MM.1S (cell line): Measurements from ENCODE around the gene KLRD1.

ENCODE experiments used
- DNase-seq: peaks from one replicate; pipeline ENCODE4 v3.0.0-alpha.2; 2015
- H2AFZ ChIP-seq: fragments of 300-600 bp; sonication (generic); 2 replicates; pipeline ENCODE4 v1.6.0; 2016; ENCODE audit warnings: antibody characterized with exemption, low read length
- H3F3A ChIP-seq: fragments of 300-600 bp; sonication (generic); 2 replicates; pipeline ENCODE4 v1.6.1; 2016; ENCODE audit warnings: mild to moderate bottlenecking, antibody characterized with exemption, low read length, moderate library complexity, mixed read lengths; ENCODE audit not compliant: insufficient read depth
- H3K27ac ChIP-seq: fragments of 300-600 bp; sonication (generic); 2 replicates; pipeline ENCODE4 v1.5.1; 2016; ENCODE audit warnings: mild to moderate bottlenecking, low read length
- H3K27me3 ChIP-seq: fragments of 300-600 bp; sonication (generic); replicated peaks from 2 replicates; pipeline ENCODE4 v1.6.0; 2016; ENCODE audit warnings: low read length; ENCODE audit not compliant: insufficient read depth
- H3K36me3 ChIP-seq: fragments of 300-600 bp; sonication (generic); replicated peaks from 2 replicates; pipeline ENCODE4 v1.6.1; 2016; ENCODE audit warnings: mild to moderate bottlenecking, low read length, mixed read lengths; ENCODE audit not compliant: insufficient read depth
- H3K4me1 ChIP-seq: fragments of 300-600 bp; sonication (generic); 2 replicates; pipeline ENCODE4 v1.6.1; 2016; ENCODE audit warnings: low read length, mixed read lengths
- H3K4me2 ChIP-seq: fragments of 300-600 bp; sonication (generic); 2 replicates; pipeline ENCODE4 v1.6.0; 2016; ENCODE audit warnings: low read depth, low read length
- H3K4me3 ChIP-seq: fragments of 300-600 bp; sonication (generic); 2 replicates; pipeline ENCODE4 v1.5.1; 2016; ENCODE audit warnings: low read length, mixed read lengths
- H3K79me2 ChIP-seq: fragments of 300-600 bp; sonication (generic); 2 replicates; pipeline ENCODE4 v1.6.1; 2016; ENCODE audit warnings: mixed run types, low read length, mixed read lengths
- H3K9ac ChIP-seq: fragments of 300-600 bp; sonication (generic); 2 replicates; pipeline ENCODE4 v1.6.1; 2016; ENCODE audit warnings: low read length, mixed read lengths
- H3K9me2 ChIP-seq: fragments of 300-600 bp; sonication (generic); replicated peaks from 2 replicates; pipeline ENCODE4 v1.6.1; 2016; ENCODE audit warnings: mild to moderate bottlenecking, low read length, mixed read lengths; ENCODE audit not compliant: insufficient read depth
- H3K9me3 ChIP-seq: fragments of 300-600 bp; sonication (generic); replicated peaks from 2 replicates; pipeline ENCODE4 v1.6.1; 2016; ENCODE audit warnings: mild to moderate bottlenecking, low read length, mixed read lengths; ENCODE audit not compliant: insufficient read depth
- H4K20me1 ChIP-seq: fragments of 300-600 bp; sonication (generic); 2 replicates; pipeline ENCODE4 v1.6.1; 2016; ENCODE audit warnings: mild to moderate bottlenecking, low read length, moderate library complexity, mixed read lengths; ENCODE audit not compliant: insufficient read depth
- EZH2 ChIP-seq: fragments of 300-600 bp; sonication (generic); optimal IDR thresholded peaks from 2 replicates; pipeline ENCODE3; 2017; ENCODE audit warnings: low read depth, mild to moderate bottlenecking, antibody characterized with exemption, low read length, mixed read lengths
- EZH2phosphoT487 ChIP-seq: fragments of 300-600 bp; sonication (generic); IDR thresholded peaks from 2 replicates; pipeline ENCODE4 v1.6.1; 2018; ENCODE audit warnings: antibody characterized with exemption, low read length
- TF ChIP-seq, protein P1 (sequence below): fragments of 300-600 bp; sonication (generic); IDR thresholded peaks from 2 replicates; pipeline ENCODE4 v1.5.1; 2016; ENCODE audit warnings: antibody characterized with exemption, low read length, mixed read lengths

The KLRD1 gene

DNA sequence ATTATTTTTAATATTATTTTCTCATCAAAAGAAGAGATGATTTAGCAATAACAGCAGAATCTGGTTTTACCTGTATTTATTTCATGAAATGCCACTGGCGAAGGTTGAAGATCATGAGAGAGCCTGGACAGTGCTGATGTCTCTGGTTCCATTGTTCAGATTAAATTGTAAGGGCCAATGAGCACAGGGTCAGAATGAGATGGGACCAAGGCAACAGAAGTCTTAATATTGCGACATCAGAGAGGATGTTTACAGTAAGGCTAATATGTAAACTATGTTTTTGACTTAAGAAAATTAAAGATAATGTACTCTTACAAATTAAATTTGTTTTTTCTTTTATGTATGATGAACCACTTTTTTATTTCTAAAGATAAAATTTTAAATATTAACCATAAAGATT is 35.2 kb upstream of the KLRD1 start:
- Histone ChIP-seq H3K79me2 (no peaks in the 10 kb centered on the region), H3K36me3 (no peaks in the 10 kb centered on the region), H3K27me3 (no peaks in the 10 kb centered on the region), H3K9me2 (no peaks in the 10 kb centered on the region), H3K4me2 (no peak overlapping the region), H2AFZ (no peak overlapping the region), H3K4me1 (no peaks in the 10 kb centered on the region), H4K20me1 (no peaks in the 10 kb centered on the region), H3F3A (no peaks in the 10 kb centered on the region), H3K9me3 (no peaks in the 10 kb centered on the region), H3K27ac (no peak overlapping the region), H3K9ac (no peak overlapping the region), H3K4me3 (no peak overlapping the region)
- DNase-seq = no peak
- TF ChIP-seq, protein P1, sequence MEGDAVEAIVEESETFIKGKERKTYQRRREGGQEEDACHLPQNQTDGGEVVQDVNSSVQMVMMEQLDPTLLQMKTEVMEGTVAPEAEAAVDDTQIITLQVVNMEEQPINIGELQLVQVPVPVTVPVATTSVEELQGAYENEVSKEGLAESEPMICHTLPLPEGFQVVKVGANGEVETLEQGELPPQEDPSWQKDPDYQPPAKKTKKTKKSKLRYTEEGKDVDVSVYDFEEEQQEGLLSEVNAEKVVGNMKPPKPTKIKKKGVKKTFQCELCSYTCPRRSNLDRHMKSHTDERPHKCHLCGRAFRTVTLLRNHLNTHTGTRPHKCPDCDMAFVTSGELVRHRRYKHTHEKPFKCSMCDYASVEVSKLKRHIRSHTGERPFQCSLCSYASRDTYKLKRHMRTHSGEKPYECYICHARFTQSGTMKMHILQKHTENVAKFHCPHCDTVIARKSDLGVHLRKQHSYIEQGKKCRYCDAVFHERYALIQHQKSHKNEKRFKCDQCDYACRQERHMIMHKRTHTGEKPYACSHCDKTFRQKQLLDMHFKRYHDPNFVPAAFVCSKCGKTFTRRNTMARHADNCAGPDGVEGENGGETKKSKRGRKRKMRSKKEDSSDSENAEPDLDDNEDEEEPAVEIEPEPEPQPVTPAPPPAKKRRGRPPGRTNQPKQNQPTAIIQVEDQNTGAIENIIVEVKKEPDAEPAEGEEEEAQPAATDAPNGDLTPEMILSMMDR = no peak
- no peak for TF ChIP-seq EZH2phosphoT487
- no peak for TF ChIP-seq EZH2

DNA sequence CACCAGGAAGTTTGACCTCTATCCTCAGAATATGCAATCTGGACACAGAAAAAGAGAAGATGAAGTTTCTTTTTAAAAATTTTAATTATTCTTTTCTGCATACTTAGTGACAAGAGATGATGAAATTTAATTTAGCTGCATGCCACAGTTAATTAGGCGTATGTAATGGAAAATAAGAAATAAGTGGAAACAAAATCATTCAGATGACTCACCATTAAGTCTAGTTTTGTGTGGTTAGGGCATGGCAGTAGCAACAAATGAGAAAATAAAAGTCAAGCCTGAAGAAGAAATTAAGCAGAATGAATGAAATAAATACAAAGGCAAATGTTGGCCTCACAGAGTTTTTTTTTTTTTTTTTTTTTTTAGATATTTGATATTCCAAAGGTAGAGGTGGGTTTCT is 30.9 kb upstream of the KLRD1 start:
- Histone ChIP-seq H3K9ac (no peak overlapping the region), H3K79me2 (no peaks in the 10 kb centered on the region), H3K4me3 (no peak overlapping the region), H3K4me1 (no peaks in the 10 kb centered on the region), H3K9me3 (no peaks in the 10 kb centered on the region), H4K20me1 (no peaks in the 10 kb centered on the region), H3K9me2 (no peaks in the 10 kb centered on the region), H3K4me2 (no peak overlapping the region), H3K36me3 (no peaks in the 10 kb centered on the region), H3F3A (no peaks in the 10 kb centered on the region), H3K27ac (no peak overlapping the region), H3K27me3 (no peaks in the 10 kb centered on the region), H2AFZ (no peak overlapping the region)
- DNase-seq = no peak
- no peak for TF ChIP-seq EZH2phosphoT487
- TF ChIP-seq, protein P1 = no peak
- no peak for TF ChIP-seq EZH2

DNA sequence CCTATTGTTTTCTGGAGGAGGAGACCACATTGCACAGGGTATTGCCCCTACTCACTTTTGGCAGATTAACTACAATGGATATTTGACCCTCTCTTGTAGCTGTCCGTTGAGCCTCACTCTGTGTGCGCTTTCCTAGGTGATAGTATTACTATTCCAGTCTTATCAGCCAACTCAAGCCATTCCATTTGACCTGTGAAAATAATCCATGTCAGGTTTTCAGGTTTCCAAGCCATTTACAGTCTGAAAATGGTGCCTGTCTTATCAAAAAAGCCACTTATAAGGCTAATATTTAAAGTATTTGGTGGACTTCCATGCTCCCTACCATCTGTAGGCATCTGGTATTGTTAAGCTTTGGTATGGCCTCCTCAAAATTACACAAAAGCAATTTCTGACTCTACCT is 29.6 kb upstream of the KLRD1 start:
- Histone ChIP-seq H3K79me2 (no peaks in the 10 kb centered on the region), H3K4me2 (no peak overlapping the region), H3F3A (no peaks in the 10 kb centered on the region), H3K27me3 (no peaks in the 10 kb centered on the region), H3K9me2 (no peaks in the 10 kb centered on the region), H3K9me3 (no peaks in the 10 kb centered on the region), H3K36me3 (no peaks in the 10 kb centered on the region), H3K4me3 (no peak overlapping the region), H4K20me1 (no peaks in the 10 kb centered on the region), H3K4me1 (no peaks in the 10 kb centered on the region), H3K9ac (no peak overlapping the region), H3K27ac (no peak overlapping the region), H2AFZ (no peak overlapping the region)
- TF ChIP-seq EZH2phosphoT487 (no peak), EZH2 (no peak)
- TF ChIP-seq, protein P1 = no peak
- DNase-seq = no peak
